ENCODE measurements around the gene DOCK4.

The DOCK4 gene

DNA sequence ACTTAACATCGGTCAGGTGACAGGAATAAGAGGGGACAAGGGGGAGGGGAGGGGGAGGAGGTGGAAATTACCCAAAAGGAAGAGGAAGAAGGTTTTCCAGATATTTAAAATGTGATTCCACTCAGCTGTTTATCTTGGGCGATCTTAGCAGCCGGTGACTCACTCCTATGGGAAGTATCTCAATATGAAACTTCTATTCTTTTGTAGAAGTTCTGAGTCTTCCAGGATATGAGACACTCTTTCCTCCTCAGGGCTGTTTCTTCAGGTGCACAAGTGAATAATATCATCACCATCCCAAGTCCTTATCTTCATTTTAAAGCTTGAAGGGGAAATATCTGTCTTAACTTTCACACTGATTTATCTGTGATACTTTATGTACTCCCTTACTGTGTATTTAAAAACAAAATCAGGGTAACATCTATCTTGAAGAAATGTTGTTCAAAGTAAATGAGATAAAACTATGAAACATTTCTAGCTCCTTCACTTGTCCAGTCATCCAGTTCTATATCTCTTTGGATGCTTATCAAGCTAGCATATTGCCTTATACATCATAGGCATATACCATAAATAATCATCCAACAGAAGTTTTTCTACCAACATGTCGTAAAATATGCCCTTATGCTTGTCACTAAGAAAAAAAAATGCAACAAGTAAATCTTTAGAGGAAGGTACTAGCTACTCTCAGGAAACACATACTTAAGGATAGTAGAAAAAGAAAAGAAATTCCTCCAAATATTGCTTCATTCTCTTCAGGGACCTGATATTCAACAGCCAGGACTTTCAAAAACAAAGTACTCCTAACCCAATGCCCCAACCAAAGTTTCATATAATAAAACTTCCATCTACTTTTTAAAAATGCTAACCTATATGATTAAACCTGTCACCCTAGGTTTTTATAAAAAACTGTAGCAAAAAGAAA lies 13.7 kb downstream of the DOCK4 start:
- no peak for DNase-seq (ENCODE audit: low read depth)

DNA sequence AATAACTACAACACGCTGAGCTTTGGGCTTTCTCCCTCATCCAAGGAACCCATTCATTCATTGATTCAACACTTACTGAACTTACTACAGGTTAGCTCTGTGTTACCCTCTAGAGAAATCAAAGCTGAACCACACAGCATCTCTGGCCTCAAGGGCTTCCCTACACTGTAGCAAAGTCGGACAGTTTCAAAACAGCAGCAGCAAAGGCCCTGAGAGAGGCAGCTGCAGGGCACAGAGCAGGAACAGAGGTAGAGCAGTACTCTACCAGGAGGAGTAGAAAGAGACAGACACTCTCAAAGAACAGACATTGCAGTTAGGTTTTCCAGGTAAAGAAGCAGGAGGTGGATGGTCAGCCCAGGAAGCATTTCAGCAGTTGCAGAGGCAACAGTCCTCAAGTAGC lies 16.1 kb downstream of the DOCK4 start:
- no peak for DNase-seq (ENCODE audit: low read depth)

DNA sequence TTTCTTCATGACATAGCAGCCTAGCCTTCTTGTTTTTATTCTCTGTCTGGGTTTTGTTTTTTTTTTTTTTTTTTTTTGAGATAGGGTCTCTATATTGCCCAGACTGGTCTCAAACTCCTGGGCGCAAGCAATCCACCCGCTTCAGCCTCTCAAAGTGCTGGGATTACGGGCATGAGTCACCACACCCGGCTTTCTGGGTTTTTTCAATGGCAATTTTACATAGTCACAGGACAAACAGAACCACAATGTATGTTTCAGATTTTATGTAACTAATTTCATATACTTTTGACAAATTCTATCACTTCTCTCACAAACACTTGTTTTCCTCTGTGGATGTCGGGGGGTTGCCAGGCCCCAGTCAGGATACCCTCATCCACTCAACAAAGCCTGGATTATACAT lies 16.5 kb downstream of the DOCK4 start:
- DNase-seq (ENCODE audit: low read depth): no peak

DNA sequence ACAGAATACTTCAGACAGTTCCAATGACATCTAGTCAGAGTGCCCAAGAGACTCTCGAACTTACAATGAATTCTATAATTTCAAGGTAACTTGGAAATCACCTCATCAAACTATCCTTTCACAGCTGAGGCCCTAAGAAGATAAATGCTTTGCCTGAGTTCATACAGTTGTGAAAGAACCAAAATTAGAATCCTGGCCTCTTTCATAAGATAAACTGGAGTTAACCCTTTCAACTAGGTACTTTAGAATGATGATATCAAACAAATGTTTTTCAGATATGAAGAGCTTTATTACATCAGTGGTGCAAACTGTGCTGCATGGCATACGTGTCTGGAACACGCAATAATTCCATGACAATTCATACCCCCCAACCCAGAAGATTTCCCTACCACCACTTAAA lies 17.9 kb downstream of the DOCK4 start:
- no peak for DNase-seq (ENCODE audit: low read depth)

DNA sequence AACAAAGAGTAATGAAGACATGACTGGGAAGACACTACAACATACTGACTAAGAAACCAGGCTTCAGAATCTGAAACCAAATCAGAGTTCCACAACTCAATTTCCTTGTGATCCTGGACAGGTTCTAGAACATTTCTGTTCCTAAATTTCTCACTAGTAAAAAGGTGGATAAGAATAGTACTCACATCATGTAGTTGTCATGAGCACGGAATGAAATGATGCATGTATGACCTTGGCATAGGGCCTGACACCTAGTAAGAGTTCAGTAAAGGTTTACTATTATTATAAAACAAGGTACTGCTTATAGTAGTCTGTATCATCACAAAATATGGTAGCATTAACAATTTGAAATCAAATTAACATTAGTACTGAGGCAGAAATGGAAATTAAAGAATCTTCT lies 19.9 kb downstream of the DOCK4 start:
- no peak for DNase-seq (ENCODE audit: low read depth)

DNA sequence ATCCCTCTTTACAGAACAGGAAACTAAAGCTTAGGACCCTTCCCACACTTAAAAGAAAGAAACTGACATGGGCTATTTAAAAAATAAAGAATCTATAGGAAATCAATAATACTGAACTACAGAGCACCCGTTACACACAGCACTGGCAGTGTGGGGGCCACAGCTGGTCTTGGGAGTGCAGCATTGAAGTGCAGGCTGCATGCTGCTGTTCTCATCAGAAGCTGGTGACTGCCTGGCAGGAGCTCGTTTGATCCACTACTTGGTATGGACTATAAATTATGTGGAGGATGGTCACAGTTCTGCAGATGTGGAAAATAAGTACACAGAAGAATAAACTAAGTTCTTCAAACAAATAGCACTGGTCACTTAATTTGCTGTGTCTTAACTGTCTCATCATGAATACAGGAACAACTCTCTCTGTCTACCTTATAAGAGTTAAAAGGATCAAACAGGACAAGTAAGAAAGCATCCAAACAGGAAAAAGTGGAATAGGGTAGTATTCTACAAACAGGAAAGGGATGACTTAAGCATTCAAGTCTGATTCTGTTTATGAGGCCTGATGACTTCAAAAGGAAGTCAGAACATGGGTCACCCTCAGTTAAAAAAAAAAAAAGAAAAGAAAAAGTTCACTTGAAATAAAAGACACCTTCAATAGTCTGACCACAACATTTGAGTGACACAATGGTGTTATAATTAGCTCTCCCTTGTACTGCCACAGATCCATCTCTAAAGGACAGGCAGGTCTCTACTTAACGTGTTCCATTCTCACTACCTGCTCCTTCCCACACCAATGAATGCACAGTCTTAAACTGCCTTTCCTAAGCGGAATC lies 21.0 kb downstream of the DOCK4 start:
- no peak for DNase-seq (ENCODE audit: low read depth)

DNA sequence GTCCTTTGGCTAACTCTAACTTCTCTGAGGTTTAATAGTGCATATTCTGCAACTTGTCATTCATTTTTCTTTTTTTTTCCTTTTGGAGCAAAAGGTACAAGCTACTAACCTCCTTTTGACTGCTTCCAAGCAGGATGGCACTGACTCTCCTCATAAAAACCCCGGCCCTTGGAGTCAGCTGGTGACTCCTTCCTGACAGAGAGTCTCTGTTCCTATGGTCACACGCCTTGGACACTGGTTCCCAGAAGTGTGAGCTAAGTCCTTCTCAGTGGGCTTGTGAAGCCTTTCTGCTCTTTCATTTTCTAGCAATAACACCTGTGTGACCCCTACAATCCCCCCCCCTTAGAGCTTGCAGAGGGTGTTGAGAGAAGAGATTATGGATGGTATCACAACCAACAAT lies 21.7 kb downstream of the DOCK4 start:
- no peak for DNase-seq (ENCODE audit: low read depth)

DNA sequence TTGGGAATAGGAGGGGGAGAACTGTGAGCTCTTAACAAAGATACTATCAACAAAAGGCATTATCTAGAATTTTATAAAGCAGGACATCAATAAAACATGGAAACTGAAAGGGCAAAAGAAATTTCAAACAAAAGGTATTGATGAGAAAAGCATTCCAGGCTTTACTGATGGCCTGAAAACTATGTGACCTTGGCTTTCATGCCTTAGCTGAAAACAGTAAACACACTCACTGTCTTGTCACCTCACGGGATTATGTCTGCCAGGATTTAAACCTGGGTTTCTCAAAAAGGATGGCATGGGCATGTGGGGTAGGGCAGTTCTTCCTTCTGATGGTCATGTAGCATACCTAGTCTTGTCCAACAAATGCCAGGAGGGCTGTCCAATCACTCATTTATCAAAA lies 22.9 kb downstream of the DOCK4 start:
- no peak for DNase-seq (ENCODE audit: low read depth)

DNA sequence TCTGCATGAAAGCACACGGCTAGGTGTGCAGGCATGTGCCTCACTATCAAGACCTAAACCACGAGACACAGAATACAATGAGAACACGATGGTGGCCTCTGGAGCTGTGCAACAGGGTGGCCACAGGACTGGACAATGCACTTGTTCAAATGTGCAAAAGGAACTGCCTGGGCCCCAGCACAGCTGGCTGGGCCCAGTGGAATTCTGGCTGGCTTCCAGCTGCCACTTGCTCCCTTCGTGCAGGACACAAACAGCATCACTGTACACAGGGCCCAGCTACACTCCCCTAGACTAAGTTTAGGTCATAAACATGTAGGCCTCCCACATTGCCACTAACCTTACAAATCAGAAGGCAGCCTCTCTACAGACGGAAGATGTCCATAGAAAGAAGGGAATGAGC lies 23.4 kb downstream of the DOCK4 start:
- no peak for DNase-seq (ENCODE audit: low read depth)

DNA sequence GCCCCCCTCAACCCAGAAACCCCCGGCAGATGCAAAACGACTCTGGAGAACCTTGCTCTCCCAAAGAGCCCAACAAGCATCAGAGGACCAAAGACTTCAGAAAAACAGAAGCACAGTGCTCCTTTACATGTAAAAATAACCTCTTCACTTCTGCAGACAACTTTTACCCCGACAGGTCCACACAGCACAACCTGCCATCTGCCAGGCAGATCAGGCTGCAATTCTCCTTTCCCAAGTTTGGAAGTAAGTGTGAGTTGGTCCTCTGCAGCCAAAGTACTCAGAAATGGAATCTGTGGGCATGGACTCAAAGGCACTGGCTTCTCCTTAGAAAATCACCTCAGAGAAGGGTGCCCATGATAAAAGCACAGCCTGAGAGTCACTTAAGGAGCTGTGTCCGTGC lies 26.0 kb downstream of the DOCK4 start:
- DNase-seq (ENCODE audit: low read depth): no peak

DNA sequence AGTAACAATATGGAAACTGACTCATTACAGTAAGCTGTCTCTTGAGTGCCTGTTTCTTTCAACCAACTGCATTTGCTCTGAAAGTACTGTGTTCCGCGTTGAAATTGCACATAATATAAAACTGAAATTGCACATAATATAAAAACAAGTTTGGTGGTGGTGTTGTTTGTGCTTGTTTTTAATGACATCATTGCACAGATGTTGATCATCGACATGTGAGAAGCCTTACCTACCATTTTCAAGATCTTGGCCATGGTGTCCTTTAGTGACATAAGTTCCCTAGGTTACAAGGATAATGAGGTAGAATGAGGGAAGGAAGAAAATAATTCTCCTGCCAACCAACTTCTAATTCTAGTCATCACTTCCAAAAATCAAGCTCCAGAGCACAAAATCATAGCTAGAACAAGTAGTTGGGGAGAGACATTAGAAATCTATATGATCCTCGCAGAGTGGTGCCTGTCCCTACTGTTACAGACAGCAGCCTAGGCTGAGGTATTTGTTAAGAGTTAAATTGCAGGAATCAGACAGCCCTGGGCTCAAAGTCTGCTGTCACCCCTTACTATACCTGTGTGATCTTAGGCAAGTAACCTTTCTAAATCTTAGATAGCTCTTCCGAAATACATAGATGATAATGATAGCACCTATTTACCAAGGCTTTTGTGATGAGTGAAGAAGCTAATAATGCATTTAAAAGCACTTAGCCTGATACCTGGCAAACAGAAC lies 29.3 kb downstream of the DOCK4 start:
- no peak for DNase-seq (ENCODE audit: low read depth)

DNA sequence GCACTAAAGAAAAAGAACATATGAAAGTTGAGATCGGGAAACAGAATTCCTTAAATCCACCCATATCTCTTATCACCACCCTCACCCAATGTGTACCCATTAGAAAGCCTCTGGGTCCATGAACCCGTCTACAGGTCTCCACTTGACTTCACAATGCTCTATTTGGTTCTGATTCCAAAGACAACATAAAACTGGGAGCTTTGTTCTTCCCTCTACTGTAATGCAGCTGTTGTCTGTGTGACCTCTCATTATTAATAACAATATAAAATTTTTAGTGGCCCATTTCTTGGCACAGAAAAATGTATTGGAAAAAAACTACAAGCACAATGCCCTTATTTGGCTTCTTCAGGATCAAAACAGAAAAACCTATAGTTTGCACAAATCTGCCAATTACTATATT lies 30.0 kb downstream of the DOCK4 start:
- no peak for DNase-seq (ENCODE audit: low read depth)

DNA sequence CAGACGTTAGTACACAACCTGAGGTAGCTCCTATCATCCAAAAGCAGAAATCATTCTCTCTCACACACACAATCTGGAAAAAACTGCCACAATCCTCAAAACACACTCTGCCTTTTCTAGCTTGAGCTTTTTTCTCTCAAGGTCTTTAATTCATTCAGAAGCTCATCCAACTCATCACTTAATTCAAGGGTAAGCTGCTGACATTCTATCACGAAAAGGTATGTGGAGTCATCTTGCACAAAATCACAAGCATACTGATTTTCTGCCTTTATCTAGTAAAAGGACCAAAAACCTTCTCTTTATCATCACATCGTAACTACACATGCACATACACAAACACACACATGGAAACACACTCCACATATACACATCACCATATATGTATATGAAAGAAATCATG lies 32.0 kb downstream of the DOCK4 start:
- DNase-seq (ENCODE audit: low read depth): no peak

DNA sequence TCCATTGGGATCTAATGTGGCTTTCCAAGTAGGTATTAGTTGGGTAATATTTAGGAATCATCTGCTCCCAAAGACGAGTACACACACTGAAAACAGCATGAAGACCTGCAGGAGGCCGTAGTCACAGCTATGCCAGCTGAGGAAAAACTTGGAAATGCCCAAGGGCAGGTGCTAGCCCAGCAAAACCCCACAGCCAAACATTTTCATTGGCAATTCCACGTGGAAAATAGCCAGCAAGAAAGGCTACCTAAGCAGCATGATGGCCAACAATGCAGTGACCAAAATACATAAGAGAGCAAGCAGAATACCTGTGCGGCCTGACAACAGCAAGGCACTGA lies 32.7 kb downstream of the DOCK4 start:
- DNase-seq (ENCODE audit: low read depth): no peak

DNA sequence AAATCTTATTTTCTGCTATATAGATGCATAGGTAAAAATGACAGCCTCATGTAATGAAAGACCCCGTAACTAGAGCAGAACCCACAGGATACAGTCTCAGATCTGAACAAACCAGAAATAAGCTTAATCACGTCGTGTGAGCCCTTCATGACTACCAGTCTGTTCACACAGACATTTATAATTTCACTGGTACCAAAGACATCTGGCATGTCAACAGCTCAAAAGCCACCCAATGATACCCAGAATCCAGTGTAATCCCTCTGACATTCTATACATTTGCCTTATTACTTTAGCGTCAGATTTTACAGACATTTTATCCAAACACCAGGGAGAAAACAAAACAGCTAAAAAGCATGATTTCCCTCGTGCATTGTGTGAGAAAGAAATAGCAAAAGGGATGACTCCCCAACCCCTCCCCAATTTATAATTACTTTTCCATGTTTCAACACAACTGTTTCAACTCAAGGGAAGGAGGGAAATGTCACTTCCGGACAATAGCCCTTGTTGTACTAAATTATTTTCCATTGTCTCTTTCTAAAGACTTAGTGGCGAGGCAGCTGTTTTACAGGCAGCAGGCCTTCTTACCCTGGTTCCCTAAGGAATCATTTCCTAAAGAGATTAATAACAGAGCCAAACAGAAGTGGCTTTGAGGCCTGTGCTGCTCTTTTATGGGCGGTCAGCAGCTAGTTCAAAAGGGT lies 33.2 kb downstream of the DOCK4 start:
- no peak for DNase-seq (ENCODE audit: low read depth)

DNA sequence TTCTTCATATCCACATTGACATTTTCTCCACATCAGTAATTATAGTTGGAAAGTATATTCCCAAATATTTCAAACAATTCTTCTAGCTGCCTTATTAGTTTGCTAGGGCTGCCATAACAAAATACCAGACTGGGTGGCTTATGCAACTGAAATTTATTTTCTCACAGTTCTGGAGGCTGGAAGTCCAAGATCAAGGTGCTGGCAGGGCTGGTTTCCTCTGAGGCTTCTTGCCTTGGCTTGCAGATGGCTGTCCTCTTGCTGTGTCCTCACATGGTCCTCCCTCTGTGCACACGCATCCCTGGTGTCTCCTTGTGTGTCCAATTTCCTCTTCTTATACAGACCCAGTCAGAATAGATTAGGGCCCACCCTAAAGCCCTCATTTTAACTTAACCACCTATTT lies 34.5 kb downstream of the DOCK4 start:
- no peak for DNase-seq (ENCODE audit: low read depth)

DNA sequence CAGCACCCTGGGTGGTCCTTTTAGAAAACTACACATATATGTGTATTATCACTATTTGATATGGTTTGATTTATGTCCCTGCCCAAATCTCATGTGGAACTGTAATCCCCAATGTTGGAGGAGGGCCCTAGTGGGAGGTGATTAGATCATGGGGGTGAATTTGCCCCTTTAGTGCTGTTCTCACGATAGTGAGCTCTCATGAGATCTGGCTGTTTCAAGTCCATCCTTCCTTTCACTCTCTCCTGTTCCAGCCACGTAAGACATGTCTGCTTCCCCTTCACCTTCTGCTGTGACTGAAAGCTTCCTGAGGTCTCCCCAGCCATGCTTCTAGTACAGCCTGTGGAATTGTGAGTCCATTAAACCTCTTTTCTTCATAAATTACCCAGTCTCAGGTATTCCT lies 37.3 kb downstream of the DOCK4 start:
- no peak for DNase-seq (ENCODE audit: low read depth)

DNA sequence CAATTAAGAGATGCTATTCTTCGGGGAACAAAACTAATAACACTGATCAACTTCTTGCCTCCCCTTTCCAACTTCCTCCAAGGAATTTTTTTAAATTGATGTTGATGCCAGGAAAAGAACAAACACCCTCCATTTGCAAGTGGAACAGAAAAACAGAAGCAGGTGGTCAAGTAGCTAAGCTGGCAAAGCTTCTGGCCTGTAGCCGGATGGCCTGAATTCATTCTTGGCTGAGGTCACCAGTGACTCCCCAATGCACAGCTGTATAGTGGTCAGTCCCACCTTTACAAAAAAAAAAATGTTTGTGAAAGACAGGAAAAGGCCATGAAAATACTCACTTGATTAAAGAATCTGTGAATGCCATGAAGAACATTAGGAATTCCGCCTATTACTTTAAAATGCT lies 39.1 kb downstream of the DOCK4 start:
- no peak for DNase-seq (ENCODE audit: low read depth)

DNA sequence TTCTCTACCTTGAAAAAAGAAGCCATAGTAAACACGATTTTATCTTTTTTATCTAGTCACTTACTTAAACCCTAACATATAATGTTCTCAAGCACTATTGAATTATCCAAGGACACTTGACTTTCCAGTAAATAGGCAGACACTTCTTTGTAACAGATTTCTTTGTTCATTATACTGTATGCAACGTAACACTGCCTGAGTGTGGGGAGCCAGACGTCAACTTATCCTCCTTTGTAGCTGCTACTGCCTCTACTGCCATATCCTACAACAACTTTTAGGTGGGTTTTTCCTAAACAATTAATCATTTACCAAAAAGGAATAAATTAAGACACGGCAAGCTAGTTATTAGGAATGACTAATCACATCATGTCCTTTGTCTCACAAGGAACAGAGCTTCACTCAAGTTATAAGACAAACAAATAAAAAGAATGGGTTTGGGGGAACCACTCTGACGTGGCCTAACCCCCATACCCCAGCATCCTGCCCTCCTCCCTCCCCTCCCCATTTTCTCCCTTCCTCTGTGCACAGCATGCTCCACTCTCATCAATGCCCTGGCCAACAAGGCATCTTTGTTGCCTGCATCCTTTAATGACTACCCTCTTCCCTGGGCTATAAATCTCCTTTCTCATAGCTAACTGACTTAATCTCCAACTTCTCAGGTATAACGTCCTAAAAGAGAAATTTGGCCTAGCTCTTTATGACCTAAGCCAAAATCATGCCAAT lies 43.3 kb downstream of the DOCK4 start:
- no peak for DNase-seq (ENCODE audit: low read depth)

DNA sequence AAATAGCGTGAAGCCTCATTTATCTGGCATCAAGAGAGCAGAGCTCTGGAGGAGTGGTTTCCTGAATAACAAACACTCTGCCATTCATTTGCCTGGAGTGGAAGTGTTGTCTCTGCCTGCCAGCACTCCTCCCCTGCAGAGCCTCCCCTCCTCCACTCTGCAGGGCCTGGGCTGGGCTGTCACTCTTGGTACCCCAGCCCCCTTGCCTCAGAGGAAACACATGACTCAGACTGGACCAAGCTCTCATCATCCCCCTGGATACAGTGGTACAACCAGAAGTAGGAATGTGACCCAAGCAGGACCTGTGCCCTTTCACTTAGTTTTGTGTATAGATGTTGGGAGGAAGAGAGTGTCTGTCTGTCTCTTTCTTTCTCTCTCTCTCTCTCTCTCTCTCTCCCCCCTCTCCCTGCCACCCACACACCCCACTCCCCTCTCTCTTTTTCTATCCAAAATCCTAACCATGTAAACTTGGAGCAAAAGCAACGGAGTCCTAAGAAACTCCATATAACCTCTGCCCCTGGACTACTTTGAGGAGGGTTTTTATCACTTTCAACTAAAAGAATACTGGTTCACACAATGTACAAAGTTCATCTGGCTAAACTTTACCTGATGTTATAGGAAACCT lies 43.9 kb downstream of the DOCK4 start:
- DNase-seq (ENCODE audit: low read depth): no peak
